NCI-H146 treated with DMSO at 0.1 percent for 48 hours (cell line): Measurements from ENCODE around the gene GM2A.
"Not testable (repeated sequence)": the region's sequence is repeated elsewhere in the genome, so short reads cannot be mapped to it uniquely, and the experiment has no call there.

ENCODE experiments used
- DNase-seq: peaks from one replicate; lab custom pipeline; 2025; ENCODE audit not compliant: unreplicated experiment; lab: John Stamatoyannopoulos, UW

GM2A gene

DNA sequence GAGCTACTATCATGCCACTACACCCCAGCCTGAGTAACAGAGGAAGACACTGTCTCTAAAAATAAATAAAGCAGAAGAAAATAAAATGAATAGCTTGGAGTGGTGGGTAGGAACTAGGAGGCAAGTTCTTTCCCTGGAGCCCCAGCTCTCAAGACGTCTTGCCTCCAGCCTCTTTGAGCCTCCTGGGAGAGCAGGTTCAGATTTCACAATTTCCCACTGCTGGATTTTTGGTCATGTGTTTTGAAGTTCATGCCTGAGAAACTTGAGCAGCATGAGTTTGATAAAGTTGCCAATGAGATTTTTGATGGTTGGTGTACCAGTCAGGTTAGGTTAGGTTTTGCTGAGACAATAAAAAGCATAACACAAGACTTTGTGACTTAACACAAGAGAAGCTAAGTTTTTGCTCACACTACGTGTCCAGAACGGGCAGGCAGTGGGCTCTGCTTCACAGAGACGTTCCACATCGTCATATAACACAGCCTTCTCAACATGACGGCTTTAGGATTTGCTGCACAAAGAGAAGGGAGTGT is 25.0 kb upstream of the GM2A start:
- DNase-seq: no peak

GRCh38 chr5:151228986-151229385 is 24.0 kb upstream of the GM2A start:
- DNase-seq: no peak

DNA sequence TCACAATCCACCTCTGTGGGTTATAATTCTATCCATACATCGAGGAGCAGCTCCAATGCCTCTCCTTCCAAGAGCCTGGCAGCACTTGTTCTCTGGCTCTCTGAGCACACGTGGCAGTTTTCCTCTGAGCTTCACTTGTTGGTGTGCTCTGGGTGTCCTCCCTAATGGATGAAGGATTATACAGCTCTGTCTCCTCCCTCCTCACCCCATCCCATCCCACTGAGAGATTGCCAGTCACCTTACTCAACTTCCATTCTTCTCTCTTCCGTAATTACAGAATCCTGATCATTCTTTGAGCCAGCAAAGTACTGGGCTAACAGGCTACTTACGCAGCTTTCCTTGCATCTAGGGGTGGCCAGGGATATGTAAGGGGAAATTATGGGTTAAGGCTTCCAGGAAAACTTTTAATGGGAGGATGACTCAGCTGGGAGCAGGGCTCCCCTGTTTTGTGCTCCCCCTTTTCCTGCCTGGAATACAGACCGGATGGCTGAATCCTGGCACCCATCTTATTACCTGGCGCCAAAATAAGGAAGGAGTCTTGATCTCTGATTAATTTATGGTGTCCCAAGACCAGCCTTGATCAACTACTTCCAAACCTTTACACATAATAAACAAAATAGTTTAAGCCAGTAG is 22.8 kb upstream of the GM2A start:
- DNase-seq: no peak

- DNase-seq: no peak
Observed at GRCh38 chr5:151231359-151231758, 21.6 kb upstream of the GM2A start.

DNA sequence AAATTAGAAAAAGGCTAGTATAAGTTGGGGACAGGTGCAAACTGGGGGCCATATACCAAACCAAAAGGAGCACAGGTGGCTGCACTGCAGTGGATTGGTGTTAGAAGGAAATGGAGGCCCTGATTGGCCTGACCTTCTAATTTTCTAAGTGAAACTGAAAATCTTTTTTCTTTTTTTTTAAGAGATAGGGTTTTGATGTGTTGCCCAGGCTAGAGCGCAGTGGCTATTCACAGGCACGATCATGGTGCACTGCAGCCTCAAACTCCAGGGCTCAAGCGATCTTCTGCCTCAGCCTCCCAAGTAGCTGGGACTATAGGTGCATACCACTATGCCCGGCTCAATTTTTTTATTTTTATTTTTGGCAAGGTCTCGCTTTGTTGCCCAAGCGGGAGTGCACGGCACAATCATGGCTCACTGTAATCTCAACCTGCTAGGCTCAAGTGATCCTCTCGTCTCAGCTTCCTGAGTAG is 19.3 kb upstream of the GM2A start:
- DNase-seq: no peak

- DNase-seq: no peak
Observed at GRCh38 chr5:151234476-151235238, 18.3 kb upstream of the GM2A start.

DNA sequence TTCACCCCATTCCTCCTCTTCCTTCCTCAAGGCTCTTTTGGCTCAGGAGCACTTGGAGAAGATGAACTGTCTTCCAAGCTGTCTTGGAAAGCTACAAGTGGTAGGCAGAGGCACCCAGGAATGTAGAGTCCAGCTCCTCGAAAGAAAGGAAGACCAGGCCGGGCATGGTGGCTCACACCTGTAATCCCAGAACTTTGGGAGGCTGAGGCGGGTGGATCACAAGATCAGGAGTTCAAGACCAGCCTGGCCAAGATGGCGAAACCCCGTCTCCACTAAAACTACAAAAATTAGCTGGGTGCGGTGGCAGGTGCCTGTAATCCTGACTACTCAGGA is 17.8 kb upstream of the GM2A start:
- not testable (repeated sequence) for DNase-seq

DNA sequence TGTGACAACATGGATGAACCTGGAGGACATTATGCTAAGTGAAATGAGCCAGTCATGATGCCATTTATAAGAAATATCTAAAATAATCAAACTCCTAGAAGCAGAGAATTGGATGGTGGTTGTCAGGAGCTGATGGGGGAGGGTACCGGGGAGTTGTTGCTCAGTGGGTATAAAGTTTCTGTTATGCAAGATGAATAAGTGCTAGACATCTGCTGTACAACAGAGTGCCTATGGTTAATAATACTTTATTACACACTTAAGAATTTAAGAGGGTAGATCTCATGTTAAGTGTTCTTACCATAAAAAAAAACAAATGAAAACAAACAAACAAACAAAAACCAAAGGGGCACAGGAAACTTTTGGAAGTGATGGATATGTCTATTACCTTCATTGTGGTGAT is 16.1 kb upstream of the GM2A start:
- no peak for DNase-seq

GRCh38 chr5:151237685-151238084 is 15.3 kb upstream of the GM2A start:
- no peak for DNase-seq

DNA sequence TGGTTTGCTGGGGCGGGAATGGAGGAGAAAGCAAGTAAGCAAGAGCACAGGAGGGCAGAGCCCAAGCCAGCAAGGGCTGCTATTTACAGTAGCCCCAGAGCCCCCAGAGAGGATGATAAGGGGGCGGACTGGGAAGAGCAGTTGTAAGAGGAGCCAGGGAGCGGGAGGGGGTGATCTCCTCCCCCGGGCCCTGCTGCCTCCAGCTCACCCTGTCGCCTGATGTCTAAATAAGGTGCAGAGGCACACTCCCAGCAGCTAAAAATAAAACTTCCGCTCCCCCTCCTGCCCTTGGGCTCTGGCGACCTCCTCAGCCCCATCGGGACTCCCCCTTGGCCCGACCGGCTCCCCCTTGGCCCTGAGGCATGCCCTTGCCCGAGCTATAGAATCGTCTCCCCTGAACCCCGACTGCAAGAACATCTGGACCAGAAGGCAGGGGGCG is 14.7 kb upstream of the GM2A start:
- no peak for DNase-seq

GRCh38 chr5:151239237-151239861 is 13.6 kb upstream of the GM2A start:
- peak; percentile 4 for DNase-seq

DNA sequence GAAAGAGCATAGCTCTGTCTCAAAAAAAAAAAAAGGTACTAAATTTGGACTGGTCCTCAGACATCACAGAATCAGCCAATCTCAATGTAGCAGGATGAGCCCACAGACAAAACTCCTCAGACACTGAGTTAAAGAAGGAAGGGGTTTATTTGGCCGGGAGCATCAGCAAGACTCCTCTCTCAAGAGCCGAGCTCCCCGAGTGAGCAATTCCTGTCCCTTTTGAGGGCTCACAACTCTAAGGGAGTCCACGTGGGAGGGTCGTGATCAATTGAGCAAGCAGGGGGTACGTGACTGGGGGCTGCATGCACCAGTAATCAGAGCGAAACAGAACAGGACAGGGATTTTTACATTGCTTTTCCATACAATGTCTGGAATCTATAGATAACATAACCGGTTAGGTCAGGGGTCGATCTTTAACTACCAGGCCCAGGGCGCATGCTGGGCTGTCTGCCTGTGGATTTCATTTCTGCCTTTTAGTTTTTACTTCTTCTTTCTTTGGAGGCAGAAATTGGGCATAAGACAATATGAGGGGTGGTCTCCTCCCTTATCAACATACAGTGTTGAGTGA is 12.6 kb upstream of the GM2A start:
- DNase-seq: not testable (repeated sequence)

- no peak for DNase-seq
Observed at GRCh38 chr5:151240924-151241635, 11.9 kb upstream of the GM2A start.

- no peak for DNase-seq
Observed at GRCh38 chr5:151243127-151243526, 9.9 kb upstream of the GM2A start.

GRCh38 chr5:151243564-151243963 is 9.4 kb upstream of the GM2A start:
- no peak for DNase-seq

DNA sequence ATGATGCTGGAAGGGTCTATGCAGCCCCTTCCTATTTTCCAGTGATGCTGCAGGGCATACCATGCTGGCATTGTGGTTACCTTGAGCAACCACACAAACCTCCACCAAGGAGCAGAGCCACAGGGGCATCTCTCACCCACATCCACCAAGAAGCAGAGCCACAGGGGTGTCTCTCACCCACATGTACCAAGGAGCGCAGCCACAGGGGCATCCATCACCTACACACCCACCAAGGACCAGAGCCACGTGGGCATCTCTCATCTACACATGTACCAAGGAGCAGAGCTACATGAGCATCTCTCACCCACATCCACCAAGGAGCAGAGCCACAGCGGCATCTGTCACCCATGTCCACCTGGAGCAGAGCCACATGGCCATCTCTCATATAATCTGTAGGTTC is 8.8 kb upstream of the GM2A start:
- no peak for DNase-seq

GRCh38 chr5:151245680-151246219 is 7.2 kb upstream of the GM2A start:
- no peak for DNase-seq

DNA sequence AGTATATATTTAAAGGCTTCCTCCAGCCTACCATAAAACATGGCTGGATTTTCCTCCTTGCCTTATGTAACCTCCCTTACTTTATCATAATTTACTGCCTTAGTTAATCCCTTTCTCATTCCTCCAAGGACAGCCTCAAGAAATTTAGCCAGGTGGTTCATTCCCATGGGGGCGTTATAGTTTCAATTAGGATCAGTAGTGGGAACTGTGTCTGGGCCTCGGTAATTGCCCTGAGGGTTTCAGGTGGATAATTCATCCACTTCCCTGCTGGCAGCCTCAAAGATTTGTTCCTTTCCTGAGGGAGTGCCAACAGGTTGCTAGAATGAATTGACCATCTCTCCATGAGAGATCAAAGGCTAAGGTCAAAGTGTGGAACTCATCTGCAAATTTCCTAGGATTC is 4.3 kb upstream of the GM2A start:
- no peak for DNase-seq

DNA sequence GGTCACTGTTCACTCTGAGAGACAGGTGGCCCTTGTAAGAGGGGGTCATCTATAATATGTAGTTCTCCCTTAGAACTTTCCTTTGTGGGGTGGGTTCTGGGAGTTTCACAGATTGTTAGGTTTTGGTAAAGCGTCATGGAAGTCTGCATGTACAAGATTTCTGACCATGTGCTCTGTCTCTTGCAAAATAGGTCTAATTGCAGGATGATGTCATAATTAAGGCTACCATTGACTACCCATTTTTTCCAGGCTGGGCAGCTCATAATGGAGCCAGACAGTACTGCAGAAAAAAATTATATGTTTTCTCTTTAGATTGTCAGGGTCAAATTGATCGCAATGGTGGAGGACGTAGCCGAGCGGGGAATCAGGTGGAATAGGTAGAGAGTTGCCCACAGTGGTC is 3.7 kb upstream of the GM2A start:
- no peak for DNase-seq

GRCh38 chr5:151250346-151251000 is 2.5 kb upstream of the GM2A start:
- no peak for DNase-seq
